ENCODE measurements around the gene MOCS1. TPM values are rescaled to one million over a fixed set of nuclear protein-coding genes. Genes with fewer than 3 reads are reported as not detected.

The MOCS1 gene
- total and polyA plus RNA-seq, 9 of the 15 experiments (the other 6 are each of a cell fraction or from before 2014, with no cell fraction given): 0.69 to 12.7 (median 8.7) TPM

DNA sequence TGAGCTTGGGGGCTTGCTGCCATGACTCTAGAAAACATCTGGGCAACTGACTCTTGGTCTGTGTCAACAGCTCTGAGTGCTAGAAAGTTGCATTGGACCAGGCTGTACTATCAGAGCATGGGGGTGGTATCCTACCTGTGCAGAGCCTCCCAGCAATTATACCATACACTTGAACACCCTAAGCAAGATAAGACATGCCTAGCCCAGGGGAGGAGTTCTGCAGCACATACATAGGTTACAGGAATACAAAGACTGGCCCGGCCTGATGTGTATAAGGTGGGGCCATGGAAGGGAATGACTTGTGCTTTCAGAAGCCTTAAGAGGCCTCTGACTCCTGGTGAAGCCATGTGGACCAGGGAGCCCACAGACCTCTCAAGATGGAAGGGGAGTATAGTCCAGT, 11.4 kb upstream of the MOCS1 start:
- no TSS peak for BruUV-seq (replicated peaks)
- intact Hi-C loops (cut with micrococcal nuclease) (no loop called here), in situ Hi-C loops (cut with MboI) (no loop called here)
- ChIA-PET POLR2A (interaction anchor here (0.6 to 1.3 kb wide), 3 partner anchors 10 to 11 kb away, joined by 3 read pairs; no protein-coding TSS in a partner anchor), CTCF (ENCODE audit: low intra/inter-chr PET ratio) (no interaction called here)
- TF ChIP-seq, protein P1, sequence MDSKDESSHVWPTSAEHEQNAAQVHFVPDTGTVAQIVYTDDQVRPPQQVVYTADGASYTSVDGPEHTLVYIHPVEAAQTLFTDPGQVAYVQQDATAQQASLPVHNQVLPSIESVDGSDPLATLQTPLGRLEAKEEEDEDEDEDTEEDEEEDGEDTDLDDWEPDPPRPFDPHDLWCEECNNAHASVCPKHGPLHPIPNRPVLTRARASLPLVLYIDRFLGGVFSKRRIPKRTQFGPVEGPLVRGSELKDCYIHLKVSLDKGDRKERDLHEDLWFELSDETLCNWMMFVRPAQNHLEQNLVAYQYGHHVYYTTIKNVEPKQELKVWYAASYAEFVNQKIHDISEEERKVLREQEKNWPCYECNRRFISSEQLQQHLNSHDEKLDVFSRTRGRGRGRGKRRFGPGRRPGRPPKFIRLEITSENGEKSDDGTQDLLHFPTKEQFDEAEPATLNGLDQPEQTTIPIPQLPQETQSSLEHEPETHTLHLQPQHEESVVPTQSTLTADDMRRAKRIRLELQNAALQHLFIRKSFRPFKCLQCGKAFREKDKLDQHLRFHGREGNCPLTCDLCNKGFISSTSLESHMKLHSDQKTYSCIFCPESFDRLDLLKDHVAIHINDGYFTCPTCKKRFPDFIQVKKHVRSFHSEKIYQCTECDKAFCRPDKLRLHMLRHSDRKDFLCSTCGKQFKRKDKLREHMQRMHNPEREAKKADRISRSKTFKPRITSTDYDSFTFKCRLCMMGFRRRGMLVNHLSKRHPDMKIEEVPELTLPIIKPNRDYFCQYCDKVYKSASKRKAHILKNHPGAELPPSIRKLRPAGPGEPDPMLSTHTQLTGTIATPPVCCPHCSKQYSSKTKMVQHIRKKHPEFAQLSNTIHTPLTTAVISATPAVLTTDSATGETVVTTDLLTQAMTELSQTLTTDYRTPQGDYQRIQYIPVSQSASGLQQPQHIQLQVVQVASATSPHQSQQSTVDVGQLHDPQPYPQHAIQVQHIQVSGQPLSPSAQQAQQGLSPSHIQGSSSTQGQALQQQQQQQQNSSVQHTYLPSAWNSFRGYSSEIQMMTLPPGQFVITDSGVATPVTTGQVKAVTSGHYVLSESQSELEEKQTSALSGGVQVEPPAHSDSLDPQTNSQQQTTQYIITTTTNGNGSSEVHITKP (IDR thresholded peaks at IDR 0.05; ENCODE audit: partially characterized antibody): peak; percentile 84
- TF ChIP-seq, protein P2, sequence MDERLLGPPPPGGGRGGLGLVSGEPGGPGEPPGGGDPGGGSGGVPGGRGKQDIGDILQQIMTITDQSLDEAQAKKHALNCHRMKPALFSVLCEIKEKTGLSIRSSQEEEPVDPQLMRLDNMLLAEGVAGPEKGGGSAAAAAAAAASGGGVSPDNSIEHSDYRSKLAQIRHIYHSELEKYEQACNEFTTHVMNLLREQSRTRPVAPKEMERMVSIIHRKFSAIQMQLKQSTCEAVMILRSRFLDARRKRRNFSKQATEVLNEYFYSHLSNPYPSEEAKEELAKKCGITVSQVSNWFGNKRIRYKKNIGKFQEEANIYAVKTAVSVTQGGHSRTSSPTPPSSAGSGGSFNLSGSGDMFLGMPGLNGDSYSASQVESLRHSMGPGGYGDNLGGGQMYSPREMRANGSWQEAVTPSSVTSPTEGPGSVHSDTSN (CRISPR knock-in tag; IDR thresholded peaks at IDR 0.05; ENCODE audit: low read depth): no peak
- TF ChIP-seq, protein P2 (tag; conservative IDR thresholded peaks at IDR 0.05; ENCODE audit: low read depth): no peak
- TF ChIP-seq SMARCA5 (IDR thresholded peaks at IDR 0.05) (no peak), CCAR2 (IDR thresholded peaks at IDR 0.05; ENCODE audit: low read depth, low read length) (no peak), ZSCAN32 (CRISPR knock-in tag; IDR thresholded peaks at IDR 0.05) (no peak), NBN (IDR thresholded peaks at IDR 0.05; ENCODE audit: low read depth) (no peak), ZNF586 (CRISPR knock-in tag; conservative IDR thresholded peaks at IDR 0.05) (no peak)
- TF ChIP-seq, protein P3, sequence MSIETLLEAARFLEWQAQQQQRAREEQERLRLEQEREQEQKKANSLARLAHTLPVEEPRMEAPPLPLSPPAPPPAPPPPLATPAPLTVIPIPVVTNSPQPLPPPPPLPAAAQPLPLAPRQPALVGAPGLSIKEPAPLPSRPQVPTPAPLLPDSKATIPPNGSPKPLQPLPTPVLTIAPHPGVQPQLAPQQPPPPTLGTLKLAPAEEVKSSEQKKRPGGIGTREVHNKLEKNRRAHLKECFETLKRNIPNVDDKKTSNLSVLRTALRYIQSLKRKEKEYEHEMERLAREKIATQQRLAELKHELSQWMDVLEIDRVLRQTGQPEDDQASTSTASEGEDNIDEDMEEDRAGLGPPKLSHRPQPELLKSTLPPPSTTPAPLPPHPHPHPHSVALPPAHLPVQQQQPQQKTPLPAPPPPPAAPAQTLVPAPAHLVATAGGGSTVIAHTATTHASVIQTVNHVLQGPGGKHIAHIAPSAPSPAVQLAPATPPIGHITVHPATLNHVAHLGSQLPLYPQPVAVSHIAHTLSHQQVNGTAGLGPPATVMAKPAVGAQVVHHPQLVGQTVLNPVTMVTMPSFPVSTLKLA (conservative IDR thresholded peaks at IDR 0.05): no peak
- WGBS (ENCODE audit: insufficient coverage, low coverage, missing lambda C conversion rate): 9% methylated on average over 1 of the region's 1 CpG
- DNase-seq (ENCODE audit: extremely low read depth in 1 of 4, low spot score in 3 of 4): peak in 1 of 4 experiments; percentile 55
- FAIRE-seq: no peak
- Histone ChIP-seq H3K79me2 (ENCODE audit: control insufficient read depth, insufficient read depth, low read length) (no peaks in the 10 kb centered on the region), H2AFZ (ENCODE audit: low read depth, low read length) (no peak overlapping the region), H4K20me1 (replicated peaks; ENCODE audit: control insufficient read depth, insufficient read depth, low read length) (no peaks in the 10 kb centered on the region), H3K9me1 (ENCODE audit: control insufficient read depth, insufficient read depth, low read length) (no peaks in the 10 kb centered on the region), H3K36me3 (ENCODE audit: control insufficient read depth, insufficient read depth, low read length) (no peaks in the 10 kb centered on the region), H3K4me2 (ENCODE audit: insufficient read depth, low read length) (no peak overlapping the region), H3K27ac (ENCODE audit: extremely low read depth, low read depth, low read length) (no peak overlapping the region), H3K27me3 (ENCODE audit: control insufficient read depth in 2 of 2, insufficient read depth in 2 of 2, low read length in 2 of 2) (peaks cover 0 to 2% of the 10 kb centered on the region in 2 experiments; a peak in 1 of 5 replicates), H3K4me3 (no peak overlapping the region), H3K4me1 (replicated peaks in 1 of 2; ENCODE audit: control insufficient read depth in 2 of 2, insufficient read depth in 2 of 2, low read length in 2 of 2) (peaks cover 0 to 13% of the 10 kb centered on the region in 2 experiments; a peak in 4 of 5 replicates), H3K9ac (ENCODE audit: insufficient read depth in 1 of 2, low read depth in 2 of 2, low read length in 2 of 2) (no peak overlapping the region), H3K9me3 (replicated peaks; ENCODE audit: control insufficient read depth, insufficient read depth, low read depth, low read length) (no peaks in the 10 kb centered on the region)
- ATAC-seq: peak; percentile 38
